Islet precursor cell (in vitro differentiated cells): Measurements from ENCODE around the gene CCDC112.
A peak's percentile ranks its signal among the peaks of the same experiment; 100 is the strongest.

ENCODE experiments used
- DNase-seq: peaks from one replicate; pipeline ENCODE4 v3.0.0-alpha.2; 2018

CCDC112 gene

GRCh38 chr5:115249379-115249778 lies 47.1 kb downstream of the CCDC112 start:
- DNase-seq: peak; percentile 51

- no peak for DNase-seq
Measured at GRCh38 chr5:115246361-115246991, 50.0 kb downstream of the CCDC112 start.

DNA sequence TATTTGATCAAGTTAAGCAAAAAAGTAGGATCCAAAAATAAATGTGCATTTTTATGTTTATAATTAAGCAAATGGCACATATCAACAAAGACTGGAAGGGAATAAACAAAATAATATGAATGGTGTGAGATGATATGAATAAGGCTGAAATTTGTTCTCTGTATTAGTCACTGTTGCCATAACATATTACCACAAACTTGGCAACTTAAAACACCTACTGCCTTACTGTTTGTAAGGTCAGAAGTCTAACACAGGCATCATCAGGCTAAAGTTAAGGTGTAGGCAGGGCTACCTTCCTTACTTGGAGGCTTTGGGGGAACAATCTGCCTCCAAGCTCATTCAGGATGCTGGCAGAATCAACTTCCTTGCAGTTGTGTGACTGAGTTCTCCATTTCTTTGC lies 53.0 kb downstream of the CCDC112 start:
- no peak for DNase-seq

DNA sequence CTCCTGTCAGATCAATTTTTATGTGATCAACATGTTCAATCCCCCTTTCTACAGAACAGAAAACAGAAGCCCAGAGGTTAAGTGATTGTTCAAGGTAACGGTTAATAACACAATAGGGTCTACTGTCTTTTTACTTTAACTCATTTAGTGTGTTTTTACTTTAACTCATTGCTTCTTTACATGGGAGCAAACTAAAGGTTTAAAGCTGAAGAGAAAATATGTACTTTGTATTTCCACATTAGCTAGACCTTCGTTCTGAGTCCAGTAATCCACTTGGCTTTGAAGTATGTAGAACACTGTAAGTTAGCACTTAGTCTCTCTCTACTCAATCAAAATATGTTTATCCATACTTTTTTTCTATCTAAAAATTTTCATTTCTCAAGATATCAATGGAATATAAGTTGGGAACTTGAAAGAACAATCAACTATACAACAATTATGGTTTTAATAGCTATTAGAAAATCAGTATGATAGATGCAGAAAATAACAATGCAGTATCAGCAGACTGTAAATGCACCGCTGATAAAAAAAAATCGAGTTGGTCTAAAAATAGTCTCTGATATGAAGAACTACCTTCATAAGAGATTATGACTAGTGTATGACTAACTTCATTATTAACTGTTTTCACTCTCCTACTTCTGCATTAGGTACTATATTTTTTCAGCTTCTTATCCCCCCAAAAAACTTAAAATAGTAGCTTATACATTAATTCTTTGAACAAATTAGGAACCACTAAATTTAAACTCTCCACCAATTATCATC lies 54.4 kb downstream of the CCDC112 start:
- no peak for DNase-seq

GRCh38 chr5:115237066-115237465 lies 59.4 kb downstream of the CCDC112 start:
- no peak for DNase-seq

GRCh38 chr5:115236599-115236998 lies 59.9 kb downstream of the CCDC112 start:
- no peak for DNase-seq

GRCh38 chr5:115231598-115231997 lies 64.9 kb downstream of the CCDC112 start:
- DNase-seq: no peak

DNA sequence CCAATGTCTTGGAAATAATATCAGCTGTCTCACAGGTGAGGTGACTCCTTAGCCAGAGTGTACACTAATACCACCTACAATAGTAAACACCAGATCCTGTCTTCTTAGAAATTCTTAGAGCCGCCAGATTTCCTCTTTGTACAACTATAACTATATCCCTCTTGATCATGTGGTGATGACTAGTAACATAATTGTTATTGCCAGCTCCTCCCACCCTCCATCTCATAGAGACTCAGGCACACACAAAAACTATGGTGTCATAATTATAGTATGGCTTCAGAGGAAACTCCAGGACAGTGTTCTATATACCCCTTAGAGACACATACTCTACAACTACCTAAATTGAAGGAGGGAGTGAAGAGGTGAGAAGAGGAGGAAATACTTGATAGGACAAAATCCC lies 66.8 kb downstream of the CCDC112 start:
- DNase-seq: no peak

GRCh38 chr5:115227281-115227680 lies 69.2 kb downstream of the CCDC112 start:
- DNase-seq: no peak
